ENCODE measurements around the gene CEACAM4. TPM values are rescaled to one million over a fixed set of nuclear protein-coding genes. Genes with fewer than 3 reads are reported as not detected.

Gene CEACAM4
- total RNA-seq, 4 donors from 2014 or later = 1.1 to 2.9 TPM; not detected in 2

- intact Hi-C loops (cut with DNase I) = no loop called here
- no peak overlapping the region for H3K4me3 ChIP-seq
- no peak for TF ChIP-seq POLR2A (IDR thresholded peaks at IDR 0.05)
- TF ChIP-seq, protein P1, sequence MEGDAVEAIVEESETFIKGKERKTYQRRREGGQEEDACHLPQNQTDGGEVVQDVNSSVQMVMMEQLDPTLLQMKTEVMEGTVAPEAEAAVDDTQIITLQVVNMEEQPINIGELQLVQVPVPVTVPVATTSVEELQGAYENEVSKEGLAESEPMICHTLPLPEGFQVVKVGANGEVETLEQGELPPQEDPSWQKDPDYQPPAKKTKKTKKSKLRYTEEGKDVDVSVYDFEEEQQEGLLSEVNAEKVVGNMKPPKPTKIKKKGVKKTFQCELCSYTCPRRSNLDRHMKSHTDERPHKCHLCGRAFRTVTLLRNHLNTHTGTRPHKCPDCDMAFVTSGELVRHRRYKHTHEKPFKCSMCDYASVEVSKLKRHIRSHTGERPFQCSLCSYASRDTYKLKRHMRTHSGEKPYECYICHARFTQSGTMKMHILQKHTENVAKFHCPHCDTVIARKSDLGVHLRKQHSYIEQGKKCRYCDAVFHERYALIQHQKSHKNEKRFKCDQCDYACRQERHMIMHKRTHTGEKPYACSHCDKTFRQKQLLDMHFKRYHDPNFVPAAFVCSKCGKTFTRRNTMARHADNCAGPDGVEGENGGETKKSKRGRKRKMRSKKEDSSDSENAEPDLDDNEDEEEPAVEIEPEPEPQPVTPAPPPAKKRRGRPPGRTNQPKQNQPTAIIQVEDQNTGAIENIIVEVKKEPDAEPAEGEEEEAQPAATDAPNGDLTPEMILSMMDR (IDR thresholded peaks at IDR 0.05) = peak; percentile 60 to 89 (median 84)
- DNase-seq = no peak
- H3K9me3 ChIP-seq = no peaks in the 10 kb centered on the region
- 5% methylated on average over 6 of the region's 6 CpGs for WGBS, 2 donors
- H3K36me3 ChIP-seq = no peaks in the 10 kb centered on the region
- no peak overlapping the region for H3K27ac ChIP-seq
- H3K4me1 ChIP-seq = peaks cover 0 to 11% (median 0%) of the 10 kb centered on the region in 3 donors
- peaks cover 0 to 42% (median 0%) of the 10 kb centered on the region in 4 donors for H3K27me3 ChIP-seq
Measured at GRCh38 chr19:41641879-41642485, 15.1 kb upstream of the CEACAM4 start.

DNA sequence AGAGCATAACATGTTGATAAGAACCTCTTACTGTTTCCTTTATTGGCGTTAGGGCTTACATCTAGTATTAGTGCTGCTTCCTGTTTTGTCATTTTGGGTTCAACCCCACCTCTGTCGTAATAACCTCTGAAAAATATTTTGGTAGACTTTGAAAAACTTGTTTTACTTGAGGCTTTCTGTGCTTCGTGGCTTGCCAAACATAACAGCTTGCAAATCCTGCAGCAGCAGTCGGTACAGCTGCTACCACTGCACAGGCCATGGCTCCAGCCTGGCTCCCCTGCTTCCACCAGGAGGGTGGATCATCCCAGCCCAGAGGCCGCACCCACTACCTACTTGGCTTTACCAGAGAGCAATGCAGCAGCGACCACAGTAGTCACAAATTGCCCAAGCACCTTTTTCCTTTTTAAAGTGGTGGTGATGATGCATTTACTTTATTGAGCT lies 11.8 kb upstream of the CEACAM4 start:
- H3K27ac ChIP-seq = peak overlapping the region in 1 of 4 donors; percentile 61
- WGBS, 2 donors = 21 to 25% methylated on average over 3 to 6 of the region's 6 CpGs
- intact Hi-C loops (cut with DNase I) = no loop called here

GRCh38 chr19:41637484-41637883 lies 10.6 kb upstream of the CEACAM4 start:
- Histone ChIP-seq H3K4me1 (peaks cover 0 to 11% (median 0%) of the 10 kb centered on the region in 3 donors), H3K36me3 (no peaks in the 10 kb centered on the region), H3K27ac (no peak overlapping the region), H3K9me3 (peaks cover 0 to 6% (median 0%) of the 10 kb centered on the region in 3 donors), H3K27me3 (peaks cover 0 to 36% (median 0%) of the 10 kb centered on the region in 4 donors), H3K4me3 (no peak overlapping the region)
- DNase-seq = no peak
- intact Hi-C loops (cut with DNase I) = no loop called here
- 44 to 47% methylated on average over 2 of the region's 2 CpGs for WGBS, 2 donors
- no peak for TF ChIP-seq POLR2A (IDR thresholded peaks at IDR 0.05)
- TF ChIP-seq, protein P1 (IDR thresholded peaks at IDR 0.05) = no peak

More for the DNA sequence above, 11.8 kb upstream of the CEACAM4 start:
- DNase-seq = no peak
- H3K36me3 ChIP-seq = no peaks in the 10 kb centered on the region
- H3K27me3 ChIP-seq = peaks cover 0 to 44% (median 0%) of the 10 kb centered on the region in 4 donors
- no peak overlapping the region for H3K4me3 ChIP-seq
- TF ChIP-seq, protein P1 (IDR thresholded peaks at IDR 0.05) = no peak
- TF ChIP-seq POLR2A (IDR thresholded peaks at IDR 0.05) = no peak
- peaks cover 0 to 11% (median 0%) of the 10 kb centered on the region in 3 donors for H3K4me1 ChIP-seq
- H3K9me3 ChIP-seq = peaks cover 0 to 4% (median 0%) of the 10 kb centered on the region in 3 donors

- intact Hi-C loops (cut with DNase I) = no loop called here
- TF ChIP-seq, protein P1 (IDR thresholded peaks at IDR 0.05) = no peak
- no peak for TF ChIP-seq POLR2A (IDR thresholded peaks at IDR 0.05)
- H3K27me3 ChIP-seq = peaks cover 0 to 43% (median 0%) of the 10 kb centered on the region in 4 donors
- 44 to 80% methylated on average over 1 to 3 of the region's 8 CpGs for WGBS, 2 donors
- no peaks in the 10 kb centered on the region for H3K36me3 ChIP-seq
- H3K27ac ChIP-seq = no peak overlapping the region
- H3K4me3 ChIP-seq = no peak overlapping the region
- DNase-seq = no peak
- H3K4me1 ChIP-seq = no peaks in the 10 kb centered on the region
- peaks cover 0 to 4% (median 0%) of the 10 kb centered on the region in 3 donors for H3K9me3 ChIP-seq
Measured at GRCh38 chr19:41627966-41628675, 1.2 kb upstream of the CEACAM4 start.

- Histone ChIP-seq H3K4me1 (no peaks in the 10 kb centered on the region), H3K4me3 (peak overlapping the region in 1 of 4 donors; percentile 11), H3K9me3 (peaks cover 0 to 4% (median 0%) of the 10 kb centered on the region in 3 donors), H3K27ac (no peak overlapping the region), H3K27me3 (peaks cover 0 to 41% (median 0%) of the 10 kb centered on the region in 4 donors), H3K36me3 (no peaks in the 10 kb centered on the region)
- no peak for DNase-seq
- TF ChIP-seq POLR2A (IDR thresholded peaks at IDR 0.05) = no peak
- TF ChIP-seq, protein P1 (IDR thresholded peaks at IDR 0.05) = no peak
- WGBS, 2 donors = 21 to 49% methylated on average over 3 of the region's 3 CpGs
- intact Hi-C loops (cut with DNase I) = no loop called here
Measured at GRCh38 chr19:41626278-41626677, 596 bp downstream of the CEACAM4 start.

Data from esophagus squamous epithelium (tissue), 5 donors.